Measurements from ENCODE around the gene LRRC28. TPM values are rescaled to one million over a fixed set of nuclear protein-coding genes. Genes with fewer than 3 reads are reported as not detected.

LRRC28 gene
- total and polyA plus RNA-seq, 2 donors (not counting 1 experiment from before 2014, with no cell fraction given): 13.3 to 31.8 TPM

DNA sequence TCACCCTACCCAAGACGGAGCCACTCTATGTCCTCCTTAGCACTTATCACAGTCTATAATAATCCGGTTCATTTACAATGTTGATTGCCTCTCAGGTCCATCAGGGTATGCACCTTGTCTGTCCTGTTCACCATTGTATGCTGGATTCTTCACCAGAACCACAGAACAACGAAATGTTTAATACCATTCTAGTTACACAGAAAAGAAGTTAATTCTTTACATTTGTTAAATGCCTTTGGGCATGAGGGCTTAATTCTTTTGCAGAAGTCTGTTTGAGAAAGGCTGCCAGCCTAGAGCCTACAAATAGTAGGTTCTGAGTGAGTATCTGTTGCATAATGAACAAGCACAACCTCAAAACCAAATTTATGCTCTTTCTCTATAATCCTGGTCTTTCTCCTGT is 24.5 kb upstream of the LRRC28 start:
- CTCF ChIA-PET: interaction anchor here (1.6 kb wide), 1 partner anchor 13 kb away, joined by 4 read pairs; no protein-coding TSS in a partner anchor
- no peaks in the 10 kb centered on the region for H3K36me3 ChIP-seq (replicated peaks in 1 of 2; ENCODE audit: control extremely low read depth in 1 of 2, control insufficient read depth in 1 of 2, extremely low read depth in 1 of 2, insufficient read depth in 2 of 2, low read length in 1 of 2)
- no peak overlapping the region for H3K9ac ChIP-seq (ENCODE audit: low read length)
- no peak overlapping the region for H3K4me3 ChIP-seq (ENCODE audit: control extremely low read depth in 1 of 5, extremely low read depth in 1 of 5, insufficient read depth in 1 of 5, low read depth in 2 of 5, low read length in 4 of 5)
- H3K27me3 ChIP-seq (replicated peaks in 1 of 4; ENCODE audit: control extremely low read depth in 1 of 4, control insufficient read depth in 3 of 4, insufficient read depth in 4 of 4, low read length in 3 of 4): no peaks in the 10 kb centered on the region
- no peak for TF ChIP-seq EZH2 (IDR thresholded peaks at IDR 0.05; ENCODE audit: borderline replicate concordance, insufficient read depth, low read depth, low read length, poor library complexity, severe bottlenecking)
- TF ChIP-seq, protein P1, sequence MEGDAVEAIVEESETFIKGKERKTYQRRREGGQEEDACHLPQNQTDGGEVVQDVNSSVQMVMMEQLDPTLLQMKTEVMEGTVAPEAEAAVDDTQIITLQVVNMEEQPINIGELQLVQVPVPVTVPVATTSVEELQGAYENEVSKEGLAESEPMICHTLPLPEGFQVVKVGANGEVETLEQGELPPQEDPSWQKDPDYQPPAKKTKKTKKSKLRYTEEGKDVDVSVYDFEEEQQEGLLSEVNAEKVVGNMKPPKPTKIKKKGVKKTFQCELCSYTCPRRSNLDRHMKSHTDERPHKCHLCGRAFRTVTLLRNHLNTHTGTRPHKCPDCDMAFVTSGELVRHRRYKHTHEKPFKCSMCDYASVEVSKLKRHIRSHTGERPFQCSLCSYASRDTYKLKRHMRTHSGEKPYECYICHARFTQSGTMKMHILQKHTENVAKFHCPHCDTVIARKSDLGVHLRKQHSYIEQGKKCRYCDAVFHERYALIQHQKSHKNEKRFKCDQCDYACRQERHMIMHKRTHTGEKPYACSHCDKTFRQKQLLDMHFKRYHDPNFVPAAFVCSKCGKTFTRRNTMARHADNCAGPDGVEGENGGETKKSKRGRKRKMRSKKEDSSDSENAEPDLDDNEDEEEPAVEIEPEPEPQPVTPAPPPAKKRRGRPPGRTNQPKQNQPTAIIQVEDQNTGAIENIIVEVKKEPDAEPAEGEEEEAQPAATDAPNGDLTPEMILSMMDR (IDR thresholded peaks at IDR 0.05): no peak
- H3K79me2 ChIP-seq (ENCODE audit: control insufficient read depth, insufficient read depth, low read length): no peaks in the 10 kb centered on the region
- no peaks in the 10 kb centered on the region for H4K20me1 ChIP-seq (ENCODE audit: control insufficient read depth, insufficient read depth, low read length, poor library complexity, severe bottlenecking)
- no peak overlapping the region for H3K4me2 ChIP-seq (replicated peaks; ENCODE audit: low read depth, low read length, poor library complexity, severe bottlenecking)
- intact Hi-C loops (cut with micrococcal nuclease): no loop called here
- H3K27me3 Mint-ChIP-seq: no peaks in the 10 kb centered on the region
- no peak overlapping the region for H3K27ac ChIP-seq (ENCODE audit: low read length in 2 of 2)
- ATAC-seq (ENCODE audit: low read depth): no peak
- H3K4me1 Mint-ChIP-seq: no peaks in the 10 kb centered on the region
- POLR2A ChIA-PET: no interaction called here
- H3K4me1 ChIP-seq (ENCODE audit: control insufficient read depth in 2 of 2, insufficient read depth in 2 of 2, low read length in 2 of 2): no peaks in the 10 kb centered on the region
- no peak overlapping the region for H3K4me3 Mint-ChIP-seq
- no peaks in the 10 kb centered on the region for H3K9me3 ChIP-seq (ENCODE audit: control extremely low read depth in 1 of 3, control insufficient read depth in 2 of 3, insufficient read depth in 1 of 3, low read length in 2 of 3)
- DNase-seq: no peak
- no peak overlapping the region for H2AFZ ChIP-seq (ENCODE audit: insufficient read depth, low read depth, low read length, poor library complexity, severe bottlenecking)
- no peak overlapping the region for H3K27ac Mint-ChIP-seq
- WGBS (ENCODE audit: insufficient coverage): 50% methylated on average over 2 of the region's 3 CpGs
- H3K9me3 Mint-ChIP-seq (ENCODE audit: insufficient read depth): no peaks in the 10 kb centered on the region

GRCh38 chr15:99228120-99228770 is 23.0 kb upstream of the LRRC28 start:
- no peaks in the 10 kb centered on the region for H3K27me3 ChIP-seq (replicated peaks in 1 of 4; ENCODE audit: control extremely low read depth in 1 of 4, control insufficient read depth in 3 of 4, insufficient read depth in 4 of 4, low read length in 3 of 4)
- ATAC-seq (ENCODE audit: low read depth): no peak
- H3K27ac ChIP-seq (ENCODE audit: low read length in 2 of 2): no peak overlapping the region
- no peaks in the 10 kb centered on the region for H4K20me1 ChIP-seq (ENCODE audit: control insufficient read depth, insufficient read depth, low read length, poor library complexity, severe bottlenecking)
- H3K9ac ChIP-seq (ENCODE audit: low read length): no peak overlapping the region
- TF ChIP-seq, protein P1 (IDR thresholded peaks at IDR 0.05): no peak
- no peak for TF ChIP-seq EZH2 (IDR thresholded peaks at IDR 0.05; ENCODE audit: borderline replicate concordance, insufficient read depth, low read depth, low read length, poor library complexity, severe bottlenecking)
- POLR2A ChIA-PET: no interaction called here
- peaks cover 0 to 4% (median 2%) of the 10 kb centered on the region in 3 donors for H3K9me3 ChIP-seq (ENCODE audit: control extremely low read depth in 1 of 3, control insufficient read depth in 2 of 3, insufficient read depth in 1 of 3, low read length in 2 of 3)
- H3K79me2 ChIP-seq (ENCODE audit: control insufficient read depth, insufficient read depth, low read length): no peaks in the 10 kb centered on the region
- CTCF ChIA-PET: no interaction called here
- intact Hi-C loops (cut with micrococcal nuclease): no loop called here
- no peak overlapping the region for H2AFZ ChIP-seq (ENCODE audit: insufficient read depth, low read depth, low read length, poor library complexity, severe bottlenecking)
- no CpG with 5 or more reads among the region's 3 CpGs for WGBS (ENCODE audit: insufficient coverage)
- Mint-ChIP-seq H3K9me3 (ENCODE audit: insufficient read depth) (peaks cover 5% of the 10 kb centered on the region), H3K27ac (no peak overlapping the region), H3K4me3 (no peak overlapping the region), H3K4me1 (no peaks in the 10 kb centered on the region), H3K27me3 (no peaks in the 10 kb centered on the region)
- no peaks in the 10 kb centered on the region for H3K36me3 ChIP-seq (replicated peaks in 1 of 2; ENCODE audit: control extremely low read depth in 1 of 2, control insufficient read depth in 1 of 2, extremely low read depth in 1 of 2, insufficient read depth in 2 of 2, low read length in 1 of 2)
- no peak overlapping the region for H3K4me3 ChIP-seq (ENCODE audit: control extremely low read depth in 1 of 5, extremely low read depth in 1 of 5, insufficient read depth in 1 of 5, low read depth in 2 of 5, low read length in 4 of 5)
- H3K4me1 ChIP-seq (ENCODE audit: control insufficient read depth in 2 of 2, insufficient read depth in 2 of 2, low read length in 2 of 2): no peaks in the 10 kb centered on the region
- no peak for DNase-seq
- no peak overlapping the region for H3K4me2 ChIP-seq (replicated peaks; ENCODE audit: low read depth, low read length, poor library complexity, severe bottlenecking)
